HL-60 (cell line): Measurements from ENCODE around the gene PRKG2.

ENCODE experiments used
- GABPA ChIP-seq: IDR thresholded peaks from 2 replicates; pipeline ENCODE4 v1.6.1; 2012; ENCODE audit warnings: low read depth
- POLR2AphosphoS5 ChIP-seq: IDR thresholded peaks from 2 replicates; pipeline ENCODE4 v1.6.1; 2012; ENCODE audit warnings: low read depth
- SPI1 ChIP-seq: IDR thresholded peaks from 2 replicates; pipeline ENCODE4 v1.6.1; 2012; ENCODE audit warnings: low read depth, mild to moderate bottlenecking, borderline replicate concordance
- TF ChIP-seq, protein P1 (sequence below): IDR thresholded peaks from one replicate; pipeline ENCODE4 v1.5.1; 2011; ENCODE audit warnings: low read length, control low read depth, inconsistent platforms; ENCODE audit not compliant: insufficient read depth
- TF ChIP-seq, protein P2 (sequence below): IDR thresholded peaks from 2 replicates; pipeline ENCODE4 v1.6.1; 2012; ENCODE audit warnings: low read depth; ENCODE audit not compliant: insufficient replicate concordance

DNA sequence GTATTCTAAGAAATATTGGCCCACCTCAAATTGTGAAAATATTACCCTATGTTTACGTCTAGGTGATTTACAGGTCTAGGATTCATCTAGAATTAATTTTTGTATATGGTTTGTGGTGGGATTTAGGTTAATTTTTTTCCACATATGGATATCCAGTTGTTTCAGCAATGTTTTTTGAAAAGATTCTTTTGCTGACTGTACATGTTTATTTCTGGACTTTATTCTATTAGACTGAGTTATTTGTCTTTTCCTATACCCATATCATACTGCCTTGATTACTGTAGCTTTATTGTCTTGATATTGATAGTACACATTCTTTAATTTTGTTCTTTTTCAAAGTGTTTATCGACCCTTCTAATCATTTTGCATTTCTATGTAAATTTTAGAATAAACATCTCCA, 83.5 kb downstream of the PRKG2 start:
- TF ChIP-seq, protein P1, sequence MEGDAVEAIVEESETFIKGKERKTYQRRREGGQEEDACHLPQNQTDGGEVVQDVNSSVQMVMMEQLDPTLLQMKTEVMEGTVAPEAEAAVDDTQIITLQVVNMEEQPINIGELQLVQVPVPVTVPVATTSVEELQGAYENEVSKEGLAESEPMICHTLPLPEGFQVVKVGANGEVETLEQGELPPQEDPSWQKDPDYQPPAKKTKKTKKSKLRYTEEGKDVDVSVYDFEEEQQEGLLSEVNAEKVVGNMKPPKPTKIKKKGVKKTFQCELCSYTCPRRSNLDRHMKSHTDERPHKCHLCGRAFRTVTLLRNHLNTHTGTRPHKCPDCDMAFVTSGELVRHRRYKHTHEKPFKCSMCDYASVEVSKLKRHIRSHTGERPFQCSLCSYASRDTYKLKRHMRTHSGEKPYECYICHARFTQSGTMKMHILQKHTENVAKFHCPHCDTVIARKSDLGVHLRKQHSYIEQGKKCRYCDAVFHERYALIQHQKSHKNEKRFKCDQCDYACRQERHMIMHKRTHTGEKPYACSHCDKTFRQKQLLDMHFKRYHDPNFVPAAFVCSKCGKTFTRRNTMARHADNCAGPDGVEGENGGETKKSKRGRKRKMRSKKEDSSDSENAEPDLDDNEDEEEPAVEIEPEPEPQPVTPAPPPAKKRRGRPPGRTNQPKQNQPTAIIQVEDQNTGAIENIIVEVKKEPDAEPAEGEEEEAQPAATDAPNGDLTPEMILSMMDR = no peak
- TF ChIP-seq GABPA (no peak), POLR2AphosphoS5 (no peak), SPI1 (no peak)
- TF ChIP-seq, protein P2, sequence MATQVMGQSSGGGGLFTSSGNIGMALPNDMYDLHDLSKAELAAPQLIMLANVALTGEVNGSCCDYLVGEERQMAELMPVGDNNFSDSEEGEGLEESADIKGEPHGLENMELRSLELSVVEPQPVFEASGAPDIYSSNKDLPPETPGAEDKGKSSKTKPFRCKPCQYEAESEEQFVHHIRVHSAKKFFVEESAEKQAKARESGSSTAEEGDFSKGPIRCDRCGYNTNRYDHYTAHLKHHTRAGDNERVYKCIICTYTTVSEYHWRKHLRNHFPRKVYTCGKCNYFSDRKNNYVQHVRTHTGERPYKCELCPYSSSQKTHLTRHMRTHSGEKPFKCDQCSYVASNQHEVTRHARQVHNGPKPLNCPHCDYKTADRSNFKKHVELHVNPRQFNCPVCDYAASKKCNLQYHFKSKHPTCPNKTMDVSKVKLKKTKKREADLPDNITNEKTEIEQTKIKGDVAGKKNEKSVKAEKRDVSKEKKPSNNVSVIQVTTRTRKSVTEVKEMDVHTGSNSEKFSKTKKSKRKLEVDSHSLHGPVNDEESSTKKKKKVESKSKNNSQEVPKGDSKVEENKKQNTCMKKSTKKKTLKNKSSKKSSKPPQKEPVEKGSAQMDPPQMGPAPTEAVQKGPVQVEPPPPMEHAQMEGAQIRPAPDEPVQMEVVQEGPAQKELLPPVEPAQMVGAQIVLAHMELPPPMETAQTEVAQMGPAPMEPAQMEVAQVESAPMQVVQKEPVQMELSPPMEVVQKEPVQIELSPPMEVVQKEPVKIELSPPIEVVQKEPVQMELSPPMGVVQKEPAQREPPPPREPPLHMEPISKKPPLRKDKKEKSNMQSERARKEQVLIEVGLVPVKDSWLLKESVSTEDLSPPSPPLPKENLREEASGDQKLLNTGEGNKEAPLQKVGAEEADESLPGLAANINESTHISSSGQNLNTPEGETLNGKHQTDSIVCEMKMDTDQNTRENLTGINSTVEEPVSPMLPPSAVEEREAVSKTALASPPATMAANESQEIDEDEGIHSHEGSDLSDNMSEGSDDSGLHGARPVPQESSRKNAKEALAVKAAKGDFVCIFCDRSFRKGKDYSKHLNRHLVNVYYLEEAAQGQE = no peak
